Measurements from ENCODE around the gene UCK2.

GRCh38 chr1:165860065-165860464 is 32.7 kb downstream of the UCK2 start:
- no peak for TF ChIP-seq BACH2 (CRISPR knock-in tag; IDR thresholded peaks at IDR 0.05; ENCODE audit: borderline replicate concordance)
- TF ChIP-seq TOX (CRISPR knock-in tag; IDR thresholded peaks at IDR 0.05; ENCODE audit: borderline replicate concordance): no peak
- no peak for TF ChIP-seq ZFP30 (CRISPR knock-in tag; IDR thresholded peaks at IDR 0.05)
- no peak for TF ChIP-seq ISL1 (CRISPR knock-in tag; IDR thresholded peaks at IDR 0.05)
- no peak for TF ChIP-seq ARNTL (CRISPR knock-in tag; IDR thresholded peaks at IDR 0.05; ENCODE audit: borderline replicate concordance, low read depth)
- no peak for TF ChIP-seq ZNF565 (CRISPR knock-in tag; conservative IDR thresholded peaks at IDR 0.05; ENCODE audit: low read depth)
- no peak for TF ChIP-seq ESRRG (CRISPR knock-in tag; IDR thresholded peaks at IDR 0.05)
